Transverse colon (tissue), 4 donors: ENCODE data around the gene OMA1.

Experiments used
- CTCF ChIP-seq, 5 experiments: fragments of 200-600 bp in 3 of 5; fragments of 450-650 bp in 2 of 5; sonication (generic) in 3 of 5; IDR thresholded peaks; 1 replicate in 2 of 5; 2 replicates in 3 of 5; pipeline ENCODE4 v1.5.1; 2016 to 2017; ENCODE audit warnings: antibody characterized with exemption in 5 of 5, inconsistent platforms in 3 of 5, mild to moderate bottlenecking in 2 of 5, moderate library complexity in 1 of 5
- EP300 ChIP-seq: sonication (generic); formaldehyde crosslinking; IDR thresholded peaks from one replicate; pipeline ENCODE4 v1.6.1; 2017; ENCODE audit warnings: antibody characterized with exemption, low read depth
- POLR2A ChIP-seq: fragments of 450-650 bp; IDR thresholded peaks from one replicate; pipeline ENCODE4 v1.6.1; 2016; ENCODE audit warnings: antibody characterized with exemption, mild to moderate bottlenecking, moderate library complexity
- POLR2AphosphoS5 ChIP-seq, 3 donors: sonication (generic); formaldehyde crosslinking; IDR thresholded peaks; one replicate each; pipeline ENCODE4 v1.6.1; 2016; ENCODE audit warnings: antibody characterized with exemption in 3 of 3

GRCh38 chr1:58468612-58469011 lies 77.9 kb downstream of the OMA1 start:
- TF ChIP-seq CTCF (IDR thresholded peaks at IDR 0.05) (no peak), POLR2A (no peak), POLR2AphosphoS5 (IDR thresholded peaks at IDR 0.05) (no peak), EP300 (no peak)
